Mucosa of stomach (tissue), 1 donor: Measurements from ENCODE around the gene ZNF639.
"Not testable (repeated sequence)": the region's sequence is repeated elsewhere in the genome, so short reads cannot be mapped to it uniquely, and the experiment has no call there.

Experiments
- H3K27me3 ChIP-seq: one replicate; pipeline ENCODE4 v1.7.0; 2013; ENCODE audit warnings: mild to moderate bottlenecking, low read length; ENCODE audit not compliant: control insufficient read depth, insufficient read depth
- H3K36me3 ChIP-seq: one replicate; pipeline ENCODE4 v1.7.0; 2013; ENCODE audit warnings: low read length; ENCODE audit not compliant: control insufficient read depth, insufficient read depth
- H3K4me1 ChIP-seq: one replicate; pipeline ENCODE4 v1.7.0; 2013; ENCODE audit warnings: mild to moderate bottlenecking, low read length; ENCODE audit not compliant: control insufficient read depth, insufficient read depth
- H3K4me3 ChIP-seq: one replicate; pipeline ENCODE4 v1.7.0; 2013; ENCODE audit warnings: low read length
- H3K9ac ChIP-seq: one replicate; pipeline ENCODE4 v1.7.0; 2013; ENCODE audit warnings: mild to moderate bottlenecking, low read length, moderate library complexity
- H3K9me3 ChIP-seq: one replicate; pipeline ENCODE4 v1.7.0; 2013; ENCODE audit warnings: mild to moderate bottlenecking, low read length, moderate library complexity; ENCODE audit not compliant: control insufficient read depth
- donor health status: Pancreatic carcinoma.

ZNF639 gene

GRCh38 chr3:179297971-179298725 is 24.7 kb upstream of the ZNF639 start:
- H3K27me3 ChIP-seq = no peaks in the 10 kb centered on the region
- H3K4me3 ChIP-seq = no peak overlapping the region
- no peaks in the 10 kb centered on the region for H3K9me3 ChIP-seq
- no peaks in the 10 kb centered on the region for H3K4me1 ChIP-seq
- no peaks in the 10 kb centered on the region for H3K36me3 ChIP-seq
- no peak overlapping the region for H3K9ac ChIP-seq

DNA sequence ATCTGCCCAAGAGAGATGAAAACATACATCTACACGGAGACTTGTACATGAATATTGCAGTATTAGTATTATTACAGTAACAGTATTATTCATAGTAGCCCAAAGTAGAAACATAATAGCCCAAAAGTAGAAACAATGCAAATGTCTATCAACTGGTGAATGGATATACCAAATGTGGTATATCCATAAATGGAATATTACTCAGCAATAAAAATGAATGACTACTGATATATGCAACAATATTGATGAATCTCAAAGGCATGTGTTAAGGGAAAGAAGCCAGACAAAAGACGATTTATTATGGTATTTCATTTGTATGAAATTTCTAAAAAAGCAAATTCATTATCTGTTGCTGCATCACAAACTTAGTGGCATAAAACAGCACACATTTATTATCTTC is 23.5 kb upstream of the ZNF639 start:
- H3K9me3 ChIP-seq = no peaks in the 10 kb centered on the region
- H3K4me3 ChIP-seq = no peak overlapping the region
- no peak overlapping the region for H3K9ac ChIP-seq

GRCh38 chr3:179299999-179300613 is 22.7 kb upstream of the ZNF639 start:
- no peaks in the 10 kb centered on the region for H3K9me3 ChIP-seq
- no peak overlapping the region for H3K4me3 ChIP-seq
- no peaks in the 10 kb centered on the region for H3K4me1 ChIP-seq
- H3K27me3 ChIP-seq = no peaks in the 10 kb centered on the region
- no peak overlapping the region for H3K9ac ChIP-seq
- no peaks in the 10 kb centered on the region for H3K36me3 ChIP-seq

More for the DNA sequence above, 23.5 kb upstream of the ZNF639 start:
- no peaks in the 10 kb centered on the region for H3K36me3 ChIP-seq
- no peaks in the 10 kb centered on the region for H3K27me3 ChIP-seq
- no peaks in the 10 kb centered on the region for H3K4me1 ChIP-seq

- H3K27me3 ChIP-seq = no peaks in the 10 kb centered on the region
- H3K4me1 ChIP-seq = no peaks in the 10 kb centered on the region
- no peak overlapping the region for H3K9ac ChIP-seq
- no peaks in the 10 kb centered on the region for H3K9me3 ChIP-seq
- H3K36me3 ChIP-seq = no peaks in the 10 kb centered on the region
- no peak overlapping the region for H3K4me3 ChIP-seq
Measured at GRCh38 chr3:179301645-179302044, 21.2 kb upstream of the ZNF639 start.

GRCh38 chr3:179302111-179302510 is 20.7 kb upstream of the ZNF639 start:
- H3K9me3 ChIP-seq = no peaks in the 10 kb centered on the region

DNA sequence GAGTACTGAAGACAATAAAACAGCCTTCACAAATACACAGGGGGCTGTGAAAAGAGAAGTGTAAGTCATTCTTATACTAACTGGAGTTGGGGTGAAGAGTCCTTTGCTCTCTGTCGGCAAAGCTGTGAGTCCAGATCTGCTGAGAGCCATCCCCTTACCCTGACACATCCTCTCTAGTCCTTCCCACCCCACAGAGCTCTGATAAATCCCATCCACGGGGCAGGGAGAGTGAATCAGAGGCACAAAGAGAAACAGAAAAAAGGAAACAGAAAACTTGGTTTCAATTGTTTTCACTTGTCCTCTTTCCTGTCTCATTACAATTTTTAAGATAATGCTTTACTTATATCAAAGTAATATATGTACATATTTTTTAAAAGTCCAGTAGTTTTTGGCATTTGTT is 18.2 kb upstream of the ZNF639 start:
- Histone ChIP-seq H3K36me3 (no peaks in the 10 kb centered on the region), H3K9me3 (no peaks in the 10 kb centered on the region), H3K27me3 (no peaks in the 10 kb centered on the region), H3K9ac (no peak overlapping the region), H3K4me3 (no peak overlapping the region), H3K4me1 (no peaks in the 10 kb centered on the region)

More at GRCh38 chr3:179302111-179302510, 20.7 kb upstream of the ZNF639 start:
- Histone ChIP-seq H3K4me3 (no peak overlapping the region), H3K36me3 (no peaks in the 10 kb centered on the region), H3K4me1 (no peaks in the 10 kb centered on the region), H3K27me3 (no peaks in the 10 kb centered on the region), H3K9ac (no peak overlapping the region)

- H3K9ac ChIP-seq, H3K9me3 ChIP-seq, H3K27me3 ChIP-seq, H3K4me1 ChIP-seq, H3K4me3 ChIP-seq, H3K36me3 ChIP-seq: not testable (repeated sequence)
Measured at GRCh38 chr3:179307362-179307761, 15.5 kb upstream of the ZNF639 start.

- H3K9ac ChIP-seq = no peak overlapping the region
Measured at GRCh38 chr3:179308001-179308400, 14.8 kb upstream of the ZNF639 start.

DNA sequence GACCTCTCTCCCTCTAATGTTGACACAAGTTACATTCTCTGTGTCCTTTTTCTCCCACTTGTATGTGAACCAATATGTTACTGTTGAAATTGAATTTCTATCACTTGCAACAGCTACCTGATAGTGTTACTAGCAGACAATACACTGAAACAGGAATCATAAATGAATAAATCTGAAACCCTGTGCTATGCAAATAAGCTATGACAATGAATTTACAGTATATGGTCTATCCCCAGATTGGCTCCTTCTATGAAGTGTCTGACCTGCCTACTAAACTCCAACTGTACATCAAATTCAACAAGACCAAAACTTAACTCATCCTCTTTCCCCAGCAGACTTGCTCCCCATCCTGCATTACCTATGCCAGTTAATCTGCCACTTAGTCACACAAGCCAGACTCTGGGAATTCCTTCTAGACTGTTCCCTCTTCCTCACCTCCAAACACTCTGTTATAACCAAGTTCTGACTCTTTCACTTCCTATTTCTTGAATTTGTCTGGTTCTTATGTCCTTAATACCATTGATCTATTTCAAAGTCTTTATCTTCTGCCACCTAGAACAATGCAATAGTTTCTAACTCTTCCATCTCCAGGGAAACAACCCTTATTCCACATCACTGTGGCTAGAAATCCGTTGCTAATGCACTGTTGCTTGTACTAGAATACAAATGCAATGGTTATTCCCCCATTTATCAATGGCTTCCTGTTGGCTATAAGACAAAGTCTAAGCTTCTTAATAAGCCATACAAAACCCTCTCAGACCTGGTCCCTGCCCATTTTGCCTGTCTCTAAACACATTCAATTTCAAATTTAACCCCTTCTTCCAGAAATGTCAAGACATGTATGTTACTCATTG is 13.4 kb upstream of the ZNF639 start:
- no peaks in the 10 kb centered on the region for H3K27me3 ChIP-seq

More at GRCh38 chr3:179308001-179308400, 14.8 kb upstream of the ZNF639 start:
- no peak overlapping the region for H3K4me3 ChIP-seq
- no peaks in the 10 kb centered on the region for H3K27me3 ChIP-seq
- H3K9me3 ChIP-seq = no peaks in the 10 kb centered on the region
- no peaks in the 10 kb centered on the region for H3K4me1 ChIP-seq
- no peaks in the 10 kb centered on the region for H3K36me3 ChIP-seq

DNA sequence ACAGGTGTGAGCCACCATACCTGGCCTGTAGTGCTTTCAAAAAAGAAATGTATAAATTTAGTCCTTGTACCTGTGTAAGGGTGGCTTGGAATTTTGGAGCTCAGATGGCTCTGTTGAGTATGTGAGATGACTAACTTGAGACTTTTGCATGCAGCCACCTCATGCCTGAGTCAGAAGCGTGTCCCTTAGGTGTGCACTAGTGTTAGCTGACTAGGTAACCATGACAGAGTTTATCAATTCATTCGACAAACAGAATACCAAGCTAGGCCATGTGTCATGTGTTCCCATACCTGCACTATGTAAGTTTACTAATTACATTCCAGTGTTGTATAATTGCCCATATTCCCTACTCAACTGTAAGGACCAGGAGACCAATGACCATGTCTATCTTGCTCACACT is 4.0 kb upstream of the ZNF639 start:
- no peaks in the 10 kb centered on the region for H3K4me1 ChIP-seq
- H3K9ac ChIP-seq = no peak overlapping the region
- H3K27me3 ChIP-seq = no peaks in the 10 kb centered on the region
- no peak overlapping the region for H3K4me3 ChIP-seq
- H3K36me3 ChIP-seq = no peaks in the 10 kb centered on the region
- H3K9me3 ChIP-seq = no peaks in the 10 kb centered on the region

More for the DNA sequence above, 13.4 kb upstream of the ZNF639 start:
- Histone ChIP-seq H3K9ac (no peak overlapping the region), H3K4me3 (no peak overlapping the region), H3K9me3 (no peaks in the 10 kb centered on the region), H3K4me1 (no peaks in the 10 kb centered on the region), H3K36me3 (no peaks in the 10 kb centered on the region)

GRCh38 chr3:179321668-179322285 is 1.1 kb upstream of the ZNF639 start:
- Histone ChIP-seq H3K36me3 (no peaks in the 10 kb centered on the region), H3K4me3 (no peak overlapping the region), H3K9me3 (no peaks in the 10 kb centered on the region), H3K9ac (no peak overlapping the region), H3K4me1 (peaks cover 5% of the 10 kb centered on the region), H3K27me3 (no peaks in the 10 kb centered on the region)
